ENCODE results near the gene EIF4E1B.

The EIF4E1B gene

GRCh38 chr5:176693477-176693851 lies 63.0 kb downstream of the EIF4E1B start:
- no peak for DNase-seq

GRCh38 chr5:176694146-176694545 lies 63.7 kb downstream of the EIF4E1B start:
- DNase-seq, result no peak

GRCh38 chr5:176694631-176695030 lies 64.2 kb downstream of the EIF4E1B start:
- no peak for DNase-seq

- no peak for DNase-seq
Observed at GRCh38 chr5:176695073-176695472, 64.6 kb downstream of the EIF4E1B start.

All from HCEC 1CT (cell line).